ENCODE results near the gene TYRP1.
"Not testable (repeated sequence)": the region's sequence is repeated elsewhere in the genome, so short reads cannot be mapped to it uniquely, and the experiment has no call there.

The TYRP1 gene

DNA sequence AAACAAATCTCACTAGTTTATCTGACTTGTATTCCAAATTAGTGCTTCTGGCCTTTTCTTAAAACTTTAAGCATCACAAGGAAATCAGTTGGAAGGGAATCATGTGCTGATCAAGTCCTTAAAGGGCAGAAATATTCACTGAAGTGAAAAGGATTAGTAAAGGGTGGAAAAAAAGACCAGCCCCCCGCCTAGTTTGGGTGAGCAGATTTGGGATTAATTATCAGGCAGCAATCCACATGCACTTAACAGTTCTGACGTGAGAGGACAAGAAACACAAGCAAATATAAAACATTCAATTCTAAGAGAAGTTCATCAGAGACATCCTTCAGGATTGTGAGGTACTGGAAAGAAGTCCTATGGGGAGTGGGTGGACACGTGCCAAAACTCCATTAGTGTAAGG is at the start of gene TYRP1:
Gene TYRP1 (plus strand): TSS at position 245 of the 400 bp plus-strand sequence. CDS start 612 bp downstream, outside the sequence.
- in situ Hi-C loops (cut with MboI; ENCODE audit: low pct_unique_long_range_greater_than_20kb, low sequenced_read_pairs), result no loop called here
- DNase-seq, result no peak

- in situ Hi-C loops (cut with MboI; ENCODE audit: low pct_unique_long_range_greater_than_20kb, low sequenced_read_pairs), result no loop called here
- no peak for DNase-seq
These were observed 49.5 kb upstream of the TYRP1 start for GRCh38 chr9:12643686-12644085.

DNA sequence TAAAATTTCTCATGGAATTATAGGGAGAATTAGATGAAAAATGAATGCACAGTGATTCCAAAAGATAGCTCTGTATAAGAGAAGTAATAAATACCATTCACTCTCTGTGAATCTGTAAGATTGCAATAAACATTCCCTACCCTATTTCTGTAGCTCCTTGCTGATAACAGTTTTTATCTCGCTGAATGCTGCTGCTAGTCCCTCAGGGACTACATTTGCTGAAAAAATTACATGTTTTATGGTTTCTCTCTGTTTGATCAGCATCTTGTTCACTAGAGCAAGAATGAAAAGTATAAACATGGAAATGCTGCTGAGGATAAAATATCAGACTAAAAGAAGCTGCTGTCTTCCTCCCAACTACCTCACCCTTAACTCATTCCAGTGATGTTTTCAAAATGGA is 44.3 kb upstream of the TYRP1 start:
- in situ Hi-C loops (cut with MboI; ENCODE audit: low pct_unique_long_range_greater_than_20kb, low sequenced_read_pairs), result no loop called here
- no peak for DNase-seq

DNA sequence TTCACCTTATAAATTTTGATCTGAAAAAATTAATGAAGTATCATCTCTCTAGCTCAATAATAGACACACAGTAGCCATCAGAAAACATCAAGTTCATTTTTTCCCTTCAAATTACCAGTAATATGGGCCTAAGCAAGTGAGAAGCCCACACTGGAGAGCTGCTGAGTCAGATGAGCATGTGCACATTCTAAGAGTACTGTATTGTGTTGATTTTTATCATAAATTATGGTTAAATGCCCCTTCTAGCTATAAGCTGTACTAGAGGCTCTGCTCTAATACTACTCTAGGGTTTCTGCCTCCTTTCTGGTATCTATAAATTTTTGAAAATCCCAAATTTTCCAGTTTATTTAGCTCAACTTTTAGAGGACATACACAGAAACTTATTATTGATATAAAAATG is 42.1 kb upstream of the TYRP1 start:
- DNase-seq, result no peak
- in situ Hi-C loops (cut with MboI; ENCODE audit: low pct_unique_long_range_greater_than_20kb, low sequenced_read_pairs), result no loop called here

DNA sequence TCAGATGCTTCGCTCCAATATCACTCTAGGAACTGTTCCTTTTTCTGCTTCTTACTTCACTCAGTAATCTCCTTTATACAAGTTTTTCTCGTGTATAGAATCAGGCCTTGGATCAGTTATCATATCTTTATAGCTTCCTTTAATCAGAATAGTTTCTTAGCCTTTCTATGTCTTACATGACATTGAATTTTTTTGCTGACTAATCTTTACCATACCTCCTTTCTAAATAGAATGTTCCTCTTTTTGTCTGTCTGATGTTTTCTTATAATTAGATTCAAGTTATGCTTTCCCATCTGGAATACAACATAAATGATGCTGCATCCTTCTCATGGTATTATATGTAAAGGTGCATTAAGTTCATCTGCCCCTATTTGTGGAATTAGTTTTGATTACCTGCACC is 40.2 kb upstream of the TYRP1 start:
- peak; percentile 40 for DNase-seq
- in situ Hi-C loops (cut with MboI; ENCODE audit: low pct_unique_long_range_greater_than_20kb, low sequenced_read_pairs), result no loop called here

GRCh38 chr9:12656803-12657202 is 36.4 kb upstream of the TYRP1 start:
- in situ Hi-C loops (cut with MboI; ENCODE audit: low pct_unique_long_range_greater_than_20kb, low sequenced_read_pairs), result no loop called here
- no peak for DNase-seq

DNA sequence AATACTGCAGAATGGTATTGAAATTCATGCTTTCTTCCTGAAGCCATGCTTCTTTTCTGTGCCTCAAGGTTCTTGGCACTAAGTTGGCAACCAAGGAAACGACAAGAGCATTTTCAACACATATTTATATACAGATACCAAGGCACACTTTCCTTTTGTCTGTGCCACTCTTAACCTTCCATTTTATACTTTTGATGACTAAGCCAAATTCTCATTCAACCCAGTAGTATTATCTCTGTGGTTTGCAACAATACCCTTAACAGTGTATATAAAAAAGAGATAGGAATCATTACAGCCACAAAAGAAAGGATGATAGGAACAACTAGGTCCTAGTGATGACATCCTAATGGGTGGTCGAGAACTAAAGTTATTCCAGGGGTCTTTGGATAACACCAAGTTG is 36.0 kb upstream of the TYRP1 start:
- DNase-seq, result no peak
- in situ Hi-C loops (cut with MboI; ENCODE audit: low pct_unique_long_range_greater_than_20kb, low sequenced_read_pairs), result no loop called here

DNA sequence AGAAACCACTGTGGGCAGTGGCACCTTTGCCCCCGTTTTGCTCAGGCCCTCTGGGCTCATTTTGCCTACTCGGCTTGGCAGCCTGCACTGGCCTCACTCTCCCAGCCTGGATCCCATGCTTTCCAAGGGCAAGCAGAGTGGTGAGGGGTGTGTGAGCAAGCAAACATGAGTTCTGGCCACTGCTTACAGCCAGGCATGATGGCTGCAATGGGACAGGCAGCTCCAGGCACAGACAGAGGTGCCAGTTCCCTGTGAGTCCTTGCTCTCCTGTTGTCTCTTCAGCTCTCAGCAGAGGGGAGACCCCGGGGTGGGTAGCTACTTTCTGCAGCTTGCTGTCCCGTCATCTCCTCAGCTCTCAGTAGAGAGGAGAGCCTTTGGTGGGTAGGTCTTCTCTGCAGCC is 35.2 kb upstream of the TYRP1 start:
- in situ Hi-C loops (cut with MboI; ENCODE audit: low pct_unique_long_range_greater_than_20kb, low sequenced_read_pairs), result no loop called here
- no peak for DNase-seq

DNA sequence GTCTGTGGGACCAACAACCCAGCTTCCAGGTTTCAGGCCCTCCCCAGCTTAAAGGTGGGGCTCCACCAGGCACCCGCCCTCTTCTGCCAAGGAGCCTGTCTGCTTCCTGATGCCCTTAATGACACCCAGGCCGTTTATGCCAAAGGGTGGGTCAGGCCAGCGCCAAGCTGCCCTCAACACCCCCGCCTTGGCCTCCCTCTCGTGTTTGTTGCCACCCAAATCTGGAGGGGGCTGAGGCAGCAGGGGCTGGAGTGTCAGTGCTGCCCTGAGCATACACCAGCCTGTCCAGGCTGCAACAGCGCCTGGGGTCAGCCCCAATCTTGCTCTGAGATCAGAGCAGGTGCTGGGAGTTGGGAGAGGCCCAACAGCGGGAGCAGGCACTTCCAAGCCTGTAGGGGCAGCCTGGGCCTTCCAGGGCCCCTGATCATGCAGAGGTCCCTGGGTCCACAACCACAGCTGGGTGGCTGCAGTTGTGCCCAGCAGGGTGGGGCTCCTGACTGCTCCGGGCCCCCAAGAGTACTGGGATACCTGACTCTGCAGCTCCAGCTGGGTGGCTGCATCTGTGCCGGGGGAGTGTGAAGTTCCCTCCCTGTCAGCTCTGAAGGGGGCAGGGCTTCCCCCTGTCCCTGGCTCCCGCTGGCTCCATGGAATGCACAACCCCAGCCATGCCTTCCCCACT is 34.5 kb upstream of the TYRP1 start:
- in situ Hi-C loops (cut with MboI; ENCODE audit: low pct_unique_long_range_greater_than_20kb, low sequenced_read_pairs), result no loop called here
- DNase-seq, result no peak

DNA sequence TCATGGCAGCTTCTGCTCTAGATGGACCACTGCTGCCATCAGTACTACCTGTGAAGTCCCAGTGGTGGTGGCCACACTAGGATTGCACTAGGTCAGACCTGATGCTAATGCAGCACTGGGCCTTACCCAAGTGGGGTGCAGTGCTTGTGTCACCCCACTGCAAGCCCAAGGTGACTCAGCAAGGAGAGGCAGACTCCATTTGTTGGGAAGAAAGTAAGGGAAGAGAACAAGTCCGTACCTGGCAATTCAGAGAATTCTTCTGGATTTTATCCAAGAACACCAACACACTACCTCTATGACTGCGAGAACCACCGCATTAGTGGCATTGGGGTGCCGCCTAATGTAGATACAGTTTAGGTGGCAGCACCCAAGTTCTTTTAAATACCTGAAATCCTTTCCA is 34.0 kb upstream of the TYRP1 start:
- DNase-seq, result no peak
- in situ Hi-C loops (cut with MboI; ENCODE audit: low pct_unique_long_range_greater_than_20kb, low sequenced_read_pairs), result no loop called here

- in situ Hi-C loops (cut with MboI; ENCODE audit: low pct_unique_long_range_greater_than_20kb, low sequenced_read_pairs), result no loop called here
- DNase-seq, result peak; percentile 15
These were observed 26.4 kb upstream of the TYRP1 start for GRCh38 chr9:12666813-12667212.

- DNase-seq, result no peak
- in situ Hi-C loops (cut with MboI; ENCODE audit: low pct_unique_long_range_greater_than_20kb, low sequenced_read_pairs), result no loop called here
These were observed 25.3 kb upstream of the TYRP1 start for GRCh38 chr9:12667892-12668291.

DNA sequence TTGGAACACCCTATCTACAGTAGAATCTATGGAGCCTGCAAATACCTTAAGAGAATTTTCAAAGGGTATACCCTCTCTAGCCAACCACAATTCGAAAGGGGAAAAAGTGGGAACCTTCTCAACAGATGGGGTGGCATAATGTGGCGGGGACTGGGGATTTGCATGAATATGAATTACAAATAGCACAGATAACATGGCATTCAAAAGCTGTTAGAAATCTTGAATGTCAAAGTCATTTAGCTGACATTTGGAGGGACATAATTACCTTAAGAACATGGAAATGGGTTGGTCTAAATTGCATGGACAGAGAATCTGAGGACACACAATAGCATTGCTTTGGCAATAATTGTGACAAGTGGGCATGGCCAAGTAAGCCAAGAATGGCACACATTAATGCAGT is 23.2 kb upstream of the TYRP1 start:
- no peak for DNase-seq
- in situ Hi-C loops (cut with MboI; ENCODE audit: low pct_unique_long_range_greater_than_20kb, low sequenced_read_pairs), result no loop called here

DNA sequence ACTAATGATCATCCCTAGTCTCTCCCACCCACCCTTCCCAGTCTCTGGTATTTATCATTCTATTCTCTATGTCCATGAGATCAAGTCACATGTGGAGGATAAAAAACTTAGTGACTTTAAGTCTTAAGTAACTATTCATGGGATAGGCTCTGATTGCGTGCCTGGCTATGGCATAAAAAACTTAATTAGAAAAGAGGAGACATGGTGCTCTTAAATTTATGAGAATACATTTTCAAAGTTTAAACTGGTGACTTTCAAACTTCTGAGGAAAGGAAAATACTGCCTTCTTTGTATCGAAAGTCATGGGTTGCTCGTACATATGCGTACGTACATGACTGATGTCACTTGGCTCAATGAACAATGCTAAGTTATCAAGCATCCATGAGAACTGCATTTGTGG is 18.2 kb upstream of the TYRP1 start:
- no peak for DNase-seq
- in situ Hi-C loops (cut with MboI; ENCODE audit: low pct_unique_long_range_greater_than_20kb, low sequenced_read_pairs), result no loop called here

- DNase-seq; in situ Hi-C loops (cut with MboI; ENCODE audit: low pct_unique_long_range_greater_than_20kb, low sequenced_read_pairs): not testable (repeated sequence)
These were observed 15.6 kb upstream of the TYRP1 start for GRCh38 chr9:12677462-12678126.

DNA sequence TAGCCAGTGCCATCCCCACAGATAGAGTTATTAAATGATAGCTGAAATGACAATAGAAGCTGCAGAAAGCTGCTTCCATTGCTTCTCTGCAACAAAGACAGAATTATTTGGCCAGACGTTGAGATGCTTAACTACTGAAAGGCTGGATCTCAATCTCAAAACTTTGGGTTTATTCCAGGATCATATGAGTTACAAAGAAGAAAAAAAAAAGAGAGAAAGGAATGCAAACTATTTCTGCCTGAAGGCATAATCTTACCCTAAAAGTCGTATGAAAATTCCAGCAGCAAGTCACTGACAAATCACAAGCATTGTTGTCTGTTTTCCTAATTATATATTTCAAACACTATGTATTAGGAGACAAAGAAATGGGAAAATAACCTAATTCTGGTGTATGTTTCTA is 12.8 kb upstream of the TYRP1 start:
- DNase-seq, result no peak
- in situ Hi-C loops (cut with MboI; ENCODE audit: low pct_unique_long_range_greater_than_20kb, low sequenced_read_pairs), result no loop called here

DNA sequence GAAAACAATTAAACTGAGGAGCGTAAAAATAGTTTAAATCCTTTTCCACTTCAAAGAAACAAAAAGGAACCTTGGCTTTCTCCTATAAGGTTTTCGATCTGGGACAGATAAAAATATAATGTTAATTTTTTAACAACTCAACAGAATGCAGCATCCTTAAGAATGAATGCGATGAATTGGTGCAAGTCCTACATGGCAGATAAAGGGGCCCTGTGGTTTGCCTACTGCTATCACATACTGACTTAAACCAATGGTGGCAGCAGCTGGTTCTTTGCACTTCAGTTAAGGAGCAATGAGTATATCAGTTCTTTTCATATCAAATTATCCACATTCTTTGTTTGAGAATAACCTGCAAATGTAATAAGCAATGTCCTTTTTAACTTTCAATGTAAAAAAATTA is 12.4 kb upstream of the TYRP1 start:
- in situ Hi-C loops (cut with MboI; ENCODE audit: low pct_unique_long_range_greater_than_20kb, low sequenced_read_pairs), result no loop called here

DNA sequence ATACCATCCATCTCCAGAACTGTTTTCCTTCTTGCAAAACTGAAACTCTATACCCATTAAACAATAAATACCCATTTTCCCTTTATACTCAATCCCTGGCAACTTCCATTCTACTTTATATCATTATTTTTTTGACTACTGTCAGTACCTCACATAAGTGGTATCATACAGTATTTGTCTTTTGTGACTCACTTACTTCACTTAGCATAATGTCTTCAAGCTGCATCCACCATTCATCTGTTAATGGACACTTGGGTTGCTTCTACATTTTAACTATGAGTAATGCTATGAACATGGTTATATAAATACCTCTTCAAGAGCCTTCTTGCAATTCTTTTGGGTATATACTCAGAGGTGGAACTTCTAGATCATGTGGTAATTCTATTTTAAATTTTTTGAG is 11.6 kb upstream of the TYRP1 start:
- in situ Hi-C loops (cut with MboI; ENCODE audit: low pct_unique_long_range_greater_than_20kb, low sequenced_read_pairs), result no loop called here
- no peak for DNase-seq

More for the DNA sequence above, 12.4 kb upstream of the TYRP1 start:
- no peak for DNase-seq

GRCh38 chr9:12684974-12685373 is 8.2 kb upstream of the TYRP1 start:
- in situ Hi-C loops (cut with MboI; ENCODE audit: low pct_unique_long_range_greater_than_20kb, low sequenced_read_pairs), result no loop called here
- no peak for DNase-seq

- DNase-seq, result peak; percentile 71
- in situ Hi-C loops (cut with MboI; ENCODE audit: low pct_unique_long_range_greater_than_20kb, low sequenced_read_pairs), result no loop called here
These were observed 4.0 kb upstream of the TYRP1 start for GRCh38 chr9:12689233-12689632.

- DNase-seq, result no peak
- in situ Hi-C loops (cut with MboI; ENCODE audit: low pct_unique_long_range_greater_than_20kb, low sequenced_read_pairs), result no loop called here
These were observed 828 bp downstream of the TYRP1 start for GRCh38 chr9:12694013-12694412.

Data from KBM-7 (cell line).